HepG2 (cell line): Measurements from ENCODE around the gene TRPV4. TPM values are rescaled to one million over a fixed set of nuclear protein-coding genes. Genes with fewer than 3 reads are reported as not detected.
A peak's percentile ranks its signal among the peaks of the same experiment; 100 is the strongest.

Experiments
- ATAC-seq: fragments of 200-7000 bp; cut with Tn5 transposase; 3 replicates; pipeline ENCODE4 v1.9.1; 2020; ENCODE audit warnings: mild to moderate bottlenecking, moderate library complexity
- BruUV-seq: library from RNA; stranded (reverse); fragments of 400-500 nt; replicated peaks from 2 replicates; lab custom pipeline; 2021; lab: Mats Ljungman, UMichigan
- CTCF ChIA-PET: fragments of 300-600 bp; formaldehyde crosslinking; extraction: SDS; loops from one replicate; lab custom pipeline; 2021; ENCODE audit warnings: low total read pairs, inconsistent platforms, low intra/inter-chr PET ratio; lab: Yijun Ruan, JAX
- POLR2A ChIA-PET: fragments of 350-600 bp; sonication (Branson Sonifier 250); formaldehyde crosslinking; loops from one replicate; lab custom pipeline; 2020; ENCODE audit warnings: antibody characterized with exemption, inconsistent platforms; lab: Yijun Ruan, JAX
- DNase-seq: peaks from one replicate; pipeline ENCODE4 v3.0.0-alpha.2; 2015; ENCODE audit warnings: low spot score
- FAIRE-seq: peaks from 3 replicates; lab custom pipeline; 2011; peaks lifted over from hg19 to GRCh38; lab: Jason Lieb, UNC
- H2AFZ ChIP-seq: one replicate; pipeline ENCODE4 v1.6.1; 2011; ENCODE audit warnings: low read length, inconsistent platforms
- H3K27ac ChIP-seq: fragments of 300-600 bp; 3 replicates; pipeline ENCODE4 v1.8.0; 2011; ENCODE audit warnings: mixed run types, mild to moderate bottlenecking, mixed read lengths, low read length, inconsistent platforms; ENCODE audit not compliant: insufficient read depth; ENCODE audit errors: extremely low read length
- H3K27me3 ChIP-seq, 2 experiments: fragments of 200-600 bp in 1 of 2; 2 replicates in 1 of 2; 3 replicates in 1 of 2; pipeline versions ENCODE4 v1.6.0 to v1.8.0; 2011; ENCODE audit warnings: low read length in 2 of 2, mild to moderate bottlenecking in 2 of 2, moderate library complexity in 2 of 2, inconsistent platforms in 1 of 2; ENCODE audit not compliant: insufficient read depth in 2 of 2, control insufficient read depth in 1 of 2
- H3K36me3 ChIP-seq, 2 experiments: fragments of 200-600 bp in 1 of 2; replicated peaks in 1 of 2; 2 replicates in 1 of 2; 3 replicates in 1 of 2; pipeline versions ENCODE4 v1.5.1 to v1.8.0; 2011; ENCODE audit warnings: low read length in 2 of 2, inconsistent platforms in 1 of 2; ENCODE audit not compliant: insufficient read depth in 2 of 2, control insufficient read depth in 1 of 2
- H3K4me1 ChIP-seq: 2 replicates; pipeline ENCODE4 v1.5.1; 2012; ENCODE audit warnings: low read length, inconsistent platforms; ENCODE audit not compliant: insufficient read depth
- H3K4me2 ChIP-seq: 2 replicates; pipeline ENCODE4 v1.6.0; 2011; ENCODE audit warnings: low read depth, low read length, inconsistent platforms
- H3K4me3 ChIP-seq, 3 experiments: fragments of 200-600 bp in 1 of 3; sonication (generic), shearing (Covaris generic) in 1 of 3; replicated peaks in 1 of 3; 2 replicates each; pipeline ENCODE4 v1.5.1; 2011 to 2016; ENCODE audit warnings: low read length in 3 of 3, inconsistent platforms in 2 of 3, low read depth in 2 of 3, mild to moderate bottlenecking in 2 of 3, control low read depth in 1 of 3, mixed read lengths in 1 of 3; ENCODE audit not compliant: insufficient read depth in 1 of 3
- H3K79me2 ChIP-seq: one replicate; pipeline ENCODE4 v1.6.1; 2011; ENCODE audit warnings: low read length, inconsistent platforms; ENCODE audit not compliant: insufficient read depth
- H3K9ac ChIP-seq: 2 replicates; pipeline ENCODE4 v1.6.0; 2011; ENCODE audit warnings: mild to moderate bottlenecking, low read depth, low read length, inconsistent platforms; ENCODE audit not compliant: insufficient read depth
- H3K9me3 ChIP-seq: 2 replicates; pipeline ENCODE4 v1.5.1; 2012; ENCODE audit warnings: mild to moderate bottlenecking, low read length
- H4K20me1 ChIP-seq: 2 replicates; pipeline ENCODE4 v1.6.0; 2011; ENCODE audit warnings: inconsistent platforms, mild to moderate bottlenecking, low read length, moderate library complexity; ENCODE audit not compliant: insufficient read depth
- AHR ChIP-seq: IDR thresholded peaks from 2 replicates; pipeline ENCODE4 v1.6.1; 2018; ENCODE audit warnings: missing genetic modification reagents, missing compliant biosample characterization
- GATAD1 ChIP-seq: IDR thresholded peaks from 2 replicates; pipeline ENCODE4 v1.6.1; 2016; ENCODE audit warnings: missing genetic modification reagents, missing compliant biosample characterization
- JDP2 ChIP-seq: sonication (generic); formaldehyde crosslinking; IDR thresholded peaks from 2 replicates; pipeline ENCODE4 v1.8.1; 2022; ENCODE audit warnings: missing genetic modification reagents, borderline replicate concordance
- MAFK ChIP-seq, 2 experiments: IDR thresholded peaks in 1 of 2; conservative IDR thresholded peaks in 1 of 2; 2 replicates each; pipeline ENCODE4 v1.6.1; 2011; ENCODE audit warnings: improper control_type of control experiment in 2 of 2, low read length in 2 of 2
- NONO ChIP-seq, 2 experiments: fragments of 450-650 bp in 1 of 2; sonication (generic) in 1 of 2; formaldehyde crosslinking in 1 of 2; IDR thresholded peaks in 1 of 2; conservative IDR thresholded peaks in 1 of 2; 2 replicates each; pipeline versions ENCODE4 v1.6.1 to v1.8.0; 2017 to 2022; ENCODE audit warnings: mild to moderate bottlenecking in 1 of 2, missing genetic modification reagents in 1 of 2, moderate library complexity in 1 of 2
- TBP ChIP-seq: sonication (generic); formaldehyde crosslinking; IDR thresholded peaks from 2 replicates; pipeline ENCODE4 v1.5.0; 2020; ENCODE audit warnings: missing genetic modification reagents
- THAP9 ChIP-seq: sonication (generic); formaldehyde crosslinking; IDR thresholded peaks from 2 replicates; pipeline ENCODE4; 2020; ENCODE audit warnings: missing genetic modification reagents, mild to moderate bottlenecking, borderline replicate concordance
- ZNF441 ChIP-seq: sonication (generic); formaldehyde crosslinking; IDR thresholded peaks from 2 replicates; pipeline ENCODE4 v1.7.0; 2021; ENCODE audit warnings: missing genetic modification reagents, borderline replicate concordance
- ZNF768 ChIP-seq: sonication (generic); formaldehyde crosslinking; IDR thresholded peaks from 2 replicates; pipeline ENCODE4 v1.4.0; 2020; ENCODE audit warnings: missing genetic modification reagents
- ZNF784 ChIP-seq: sonication (generic); formaldehyde crosslinking; IDR thresholded peaks from 2 replicates; pipeline ENCODE4 v1.5.1; 2020; ENCODE audit warnings: missing genetic modification reagents, mild to moderate bottlenecking, borderline replicate concordance
- ZNF878 ChIP-seq: sonication (generic); formaldehyde crosslinking; IDR thresholded peaks from 2 replicates; pipeline ENCODE4 v1.8.1; 2023; ENCODE audit warnings: mild to moderate bottlenecking, missing genetic modification reagents, moderate library complexity
- WGBS: methylation state at CpG from one replicate; pipeline ENCODE4 v1.1.6; 2017; ENCODE audit warnings: low lambda C conversion rate; 5-methylcytosine and 5-hydroxymethylcytosine counted together
- in situ Hi-C: cut with HindIII; loops from 2 replicates; pipeline ENCODE4 v1.10.0; 2017; ENCODE audit warnings: low pct_unique_long_range_greater_than_20kb; ENCODE audit not compliant: extremely low pct_ligation_motif_present
- intact Hi-C: fragments of 100-400 bp; cut with micrococcal nuclease; formaldehyde crosslinking; loops from one replicate; pipeline ENCODE4 v1.10.0; 2022; ENCODE audit not compliant: unreplicated experiment
- polyA plus RNA-seq, 8 experiments: library from polyadenylated mRNA; depleted of rRNA in 3 of 8; stranded (reverse) in 7 of 8; unstranded in 1 of 8; fragments of >200 nt; fragmentation: Illumina TruSeq in 4 of 8; extraction: Trizol in 4 of 8; gene quantifications; 2 replicates each; pipeline versions ENCODE4 v1.2.1 to v1.2.3, GENCODE V29; 2011 to 2016; ENCODE audit warnings: low read depth in 4 of 8, missing spikeins in 1 of 8, mixed read lengths in 1 of 8; ENCODE audit not compliant: insufficient read depth in 1 of 8
- total RNA-seq, 5 experiments: library from RNA; depleted of rRNA; stranded (reverse); fragments of >200 nt; fragmentation: Illumina TruSeq; extraction: Trizol; gene quantifications; 2 replicates each; pipeline ENCODE4 v1.2.3, GENCODE V29; 2016; ENCODE audit warnings: low read depth in 1 of 5
- TF ChIP-seq, protein P1 (sequence below): sonication (generic); formaldehyde crosslinking; IDR thresholded peaks from 2 replicates; pipeline ENCODE4 v1.5.1; 2020; ENCODE audit warnings: mild to moderate bottlenecking, missing genetic modification reagents
- TF ChIP-seq, protein P2 (sequence below): sonication (generic); formaldehyde crosslinking; IDR thresholded peaks from 2 replicates; pipeline ENCODE4 v1.5.0; 2020; ENCODE audit warnings: missing genetic modification reagents

TRPV4 gene
- total and polyA plus RNA-seq, 2 of the 13 experiments (the other 11 are each of a cell fraction or from before 2014, with no cell fraction given): 0.66 to 4.7 TPM

DNA sequence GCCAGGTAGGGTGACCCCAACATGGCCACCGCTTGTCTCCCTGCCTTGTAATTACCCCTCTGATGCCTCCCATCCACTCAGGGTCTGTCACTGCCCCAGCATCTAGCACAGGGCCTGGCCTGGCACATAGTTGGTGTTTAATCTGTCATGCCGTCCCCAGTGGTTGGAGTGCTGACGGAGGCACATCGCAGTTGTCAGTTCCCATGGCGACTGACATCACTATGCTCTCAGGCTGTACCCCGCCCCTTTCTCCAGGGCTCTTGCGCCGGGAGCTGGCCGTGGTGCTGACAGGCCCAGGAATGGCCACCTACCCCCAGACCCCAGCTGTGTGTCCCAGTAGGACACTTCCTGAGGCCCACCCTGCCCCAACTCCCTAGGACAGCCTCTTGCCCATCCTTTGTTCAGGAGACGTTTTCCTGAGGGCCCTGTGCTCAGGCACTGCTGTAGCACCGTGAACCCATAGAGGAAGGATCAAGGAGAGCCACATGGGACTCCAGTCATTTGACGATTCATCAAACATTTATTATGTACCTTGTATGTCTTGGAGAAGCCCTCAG is 96.6 kb downstream of the TRPV4 start (continued):
- TF ChIP-seq, protein P1, sequence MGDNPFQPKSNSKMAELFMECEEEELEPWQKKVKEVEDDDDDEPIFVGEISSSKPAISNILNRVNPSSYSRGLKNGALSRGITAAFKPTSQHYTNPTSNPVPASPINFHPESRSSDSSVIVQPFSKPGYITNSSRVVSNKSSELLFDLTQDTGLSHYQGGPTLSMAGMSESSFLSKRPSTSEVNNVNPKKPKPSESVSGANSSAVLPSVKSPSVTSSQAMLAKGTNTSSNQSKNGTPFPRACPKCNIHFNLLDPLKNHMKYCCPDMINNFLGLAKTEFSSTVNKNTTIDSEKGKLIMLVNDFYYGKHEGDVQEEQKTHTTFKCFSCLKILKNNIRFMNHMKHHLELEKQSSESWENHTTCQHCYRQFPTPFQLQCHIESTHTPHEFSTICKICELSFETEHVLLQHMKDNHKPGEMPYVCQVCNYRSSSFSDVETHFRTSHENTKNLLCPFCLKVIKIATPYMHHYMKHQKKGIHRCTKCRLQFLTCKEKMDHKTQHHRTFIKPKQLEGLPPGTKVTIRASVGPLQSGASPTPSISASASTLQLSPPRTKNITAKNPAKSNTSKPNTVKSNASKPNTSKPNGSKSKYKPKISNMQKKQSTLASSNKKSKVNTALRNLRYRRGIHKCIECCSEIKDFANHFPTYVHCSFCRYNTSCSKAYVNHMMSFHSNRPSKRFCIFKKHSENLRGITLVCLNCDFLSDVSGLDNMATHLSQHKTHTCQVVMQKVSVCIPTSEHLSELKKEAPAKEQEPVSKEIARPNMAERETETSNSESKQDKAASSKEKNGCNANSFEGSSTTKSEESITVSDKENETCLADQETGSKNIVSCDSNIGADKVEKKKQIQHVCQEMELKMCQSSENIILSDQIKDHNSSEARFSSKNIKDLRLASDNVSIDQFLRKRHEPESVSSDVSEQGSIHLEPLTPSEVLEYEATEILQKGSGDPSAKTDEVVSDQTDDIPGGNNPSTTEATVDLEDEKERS: 0 out of 2 replicates have a peak, but pooled peaks have one; percentile 27
- TF ChIP-seq ZNF441 (CRISPR knock-in tag) (no peak), AHR (CRISPR knock-in tag) (no peak)

DNA sequence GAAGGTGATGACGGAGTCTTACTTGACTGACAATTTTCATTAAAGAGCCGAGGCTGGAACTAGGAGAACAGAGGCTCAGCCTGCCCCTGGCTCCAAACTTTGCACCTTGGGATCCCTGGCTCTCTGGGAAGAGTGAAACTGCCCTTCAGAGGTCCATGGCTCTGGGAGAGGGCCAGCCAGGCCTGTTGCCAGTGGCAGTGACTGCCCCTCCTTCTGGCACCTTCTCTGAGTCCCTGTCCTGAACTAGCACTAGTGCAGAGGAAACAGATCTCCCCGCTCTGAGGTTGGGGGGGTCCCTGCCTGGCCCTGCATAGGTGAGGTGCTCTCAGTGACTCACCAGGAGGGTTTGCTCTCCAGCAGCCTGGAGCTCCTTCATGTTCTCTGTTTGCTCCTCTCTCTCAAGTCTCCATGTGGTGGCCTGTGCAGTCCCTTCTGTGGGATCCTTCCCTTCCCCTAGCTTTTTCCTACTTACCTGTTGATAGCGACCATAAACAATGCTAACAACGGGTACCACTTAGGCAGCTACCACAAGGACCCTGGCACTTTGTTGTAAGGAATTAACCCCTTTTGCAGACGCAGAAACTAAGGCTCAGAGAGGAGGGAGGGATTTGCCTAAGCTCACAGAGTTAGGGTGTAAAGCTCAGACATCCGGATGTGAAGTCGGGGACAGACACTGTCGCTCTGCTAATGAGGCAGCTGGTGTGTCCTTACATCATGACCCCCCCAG is 97.2 kb downstream of the TRPV4 start:
- no peak overlapping the region for H3K9ac ChIP-seq
- intact Hi-C loops (no loop called here), in situ Hi-C loops (no loop called here)
- no peaks in the 10 kb centered on the region for H4K20me1 ChIP-seq
- H3K36me3 ChIP-seq: no peaks in the 10 kb centered on the region; a peak in 1 of 5 replicates
- no peak overlapping the region for H3K4me2 ChIP-seq
- no peaks in the 10 kb centered on the region for H3K9me3 ChIP-seq
- ChIA-PET CTCF (no interaction called here), POLR2A (interaction anchor here (0.8 to 3.1 kb wide), 4 partner anchors 9 to 20 kb away, joined by 3 to 21 read pairs (median 4); no protein-coding TSS in a partner anchor)
- peaks cover 11% of the 10 kb centered on the region for H3K79me2 ChIP-seq
- peak; percentile 5; the same call in 1 of the 3 replicates for ATAC-seq
- no peak overlapping the region for H3K4me3 ChIP-seq
- no peak overlapping the region for H2AFZ ChIP-seq
- 72% methylated on average over 8 of the region's 9 CpGs for WGBS
- no peaks in the 10 kb centered on the region for H3K27me3 ChIP-seq
- no TSS peak for BruUV-seq
- no peak for DNase-seq
- peaks cover 83% of the 10 kb centered on the region for H3K4me1 ChIP-seq
- H3K27ac ChIP-seq: peak overlapping the region; percentile 43
- FAIRE-seq: no peak
- no peak for TF ChIP-seq ZNF784 (CRISPR knock-in tag)
- no peak for TF ChIP-seq JDP2 (CRISPR knock-in tag)
- TF ChIP-seq, protein P2, sequence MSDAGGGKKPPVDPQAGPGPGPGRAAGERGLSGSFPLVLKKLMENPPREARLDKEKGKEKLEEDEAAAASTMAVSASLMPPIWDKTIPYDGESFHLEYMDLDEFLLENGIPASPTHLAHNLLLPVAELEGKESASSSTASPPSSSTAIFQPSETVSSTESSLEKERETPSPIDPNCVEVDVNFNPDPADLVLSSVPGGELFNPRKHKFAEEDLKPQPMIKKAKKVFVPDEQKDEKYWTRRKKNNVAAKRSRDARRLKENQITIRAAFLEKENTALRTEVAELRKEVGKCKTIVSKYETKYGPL (CRISPR knock-in tag): no peak
- TF ChIP-seq ZNF768 (CRISPR knock-in tag): no peak
- TF ChIP-seq THAP9 (CRISPR knock-in tag): no peak
- TF ChIP-seq MAFK (conservative IDR thresholded peaks at IDR 0.05 in 1 of 2, IDR thresholded peaks at IDR 0.05 in 1 of 2; ENCODE audit: low read length in 2 of 2): no peak
- no peak for TF ChIP-seq GATAD1 (CRISPR knock-in tag)
- TF ChIP-seq TBP (CRISPR knock-in tag): no peak
- no peak for TF ChIP-seq NONO (IDR thresholded peaks at IDR 0.05)
- TF ChIP-seq NONO (CRISPR knock-in tag; conservative IDR thresholded peaks at IDR 0.05): no peak
- TF ChIP-seq ZNF878 (CRISPR knock-in tag): no peak
